22Rv1 (cell line): Measurements from ENCODE around the gene PLXNB2.

Experiments used
- H3K27ac ChIP-seq: fragments of 450-650 bp; 2 replicates; pipeline ENCODE4 v1.5.1; 2017
- CTCF ChIP-seq: fragments of 450-650 bp; IDR thresholded peaks from 2 replicates; pipeline ENCODE4 v1.5.1; 2017; ENCODE audit warnings: mild to moderate bottlenecking
- ZFX ChIP-seq: fragments of 450-650 bp; IDR thresholded peaks from 2 replicates; pipeline ENCODE4 v1.6.1; 2017; ENCODE audit warnings: antibody characterized with exemption, borderline replicate concordance

Gene PLXNB2

GRCh38 chr22:50292643-50293440 is 14.6 kb downstream of the PLXNB2 start:
- TF ChIP-seq CTCF (no peak), ZFX (no peak)
- no peak overlapping the region for H3K27ac ChIP-seq

- no peak overlapping the region for H3K27ac ChIP-seq
- TF ChIP-seq ZFX: no peak
- TF ChIP-seq CTCF: no peak
Measured at GRCh38 chr22:50289942-50290630, 17.4 kb downstream of the PLXNB2 start.

GRCh38 chr22:50289151-50289941 is 18.1 kb downstream of the PLXNB2 start:
- TF ChIP-seq CTCF (no peak), ZFX (no peak)
- H3K27ac ChIP-seq: no peak overlapping the region

GRCh38 chr22:50287731-50288130 is 19.7 kb downstream of the PLXNB2 start:
- TF ChIP-seq ZFX: no peak
- no peak for TF ChIP-seq CTCF
- H3K27ac ChIP-seq: no peak overlapping the region

GRCh38 chr22:50286701-50287318 is 20.6 kb downstream of the PLXNB2 start:
- TF ChIP-seq ZFX (no peak), CTCF (no peak)
- H3K27ac ChIP-seq: no peak overlapping the region

- TF ChIP-seq ZFX (no peak), CTCF (no peak)
- no peak overlapping the region for H3K27ac ChIP-seq
Measured at GRCh38 chr22:50286275-50286674, 21.2 kb downstream of the PLXNB2 start.
